Measurements from ENCODE around the gene VOPP1.

Gene VOPP1

GRCh38 chr7:55497521-55497920, 74.8 kb downstream of the VOPP1 start:
- in situ Hi-C loops (cut with MboI; ENCODE audit: low pct_unique_long_range_greater_than_20kb, low sequenced_read_pairs, unreplicated experiment) = no loop called here
- no peak for DNase-seq (ENCODE audit: low spot score)

GRCh38 chr7:55496906-55497305, 75.4 kb downstream of the VOPP1 start:
- in situ Hi-C loops (cut with MboI; ENCODE audit: low pct_unique_long_range_greater_than_20kb, low sequenced_read_pairs, unreplicated experiment) = no loop called here
- TF ChIP-seq CTCF (IDR thresholded peaks at IDR 0.05; ENCODE audit: extremely low read depth, insufficient read depth, missing control alignments) = no peak
- no peak for DNase-seq (ENCODE audit: low spot score)

More at GRCh38 chr7:55497521-55497920, 74.8 kb downstream of the VOPP1 start:
- no peak for TF ChIP-seq CTCF (IDR thresholded peaks at IDR 0.05; ENCODE audit: extremely low read depth, insufficient read depth, missing control alignments)

GRCh38 chr7:55494951-55495350, 77.4 kb downstream of the VOPP1 start:
- in situ Hi-C loops (cut with MboI; ENCODE audit: low pct_unique_long_range_greater_than_20kb, low sequenced_read_pairs, unreplicated experiment) = no loop called here
- DNase-seq (ENCODE audit: low spot score) = no peak
- TF ChIP-seq CTCF (IDR thresholded peaks at IDR 0.05; ENCODE audit: extremely low read depth, insufficient read depth, missing control alignments) = no peak

GRCh38 chr7:55493408-55493807, 78.9 kb downstream of the VOPP1 start:
- DNase-seq (ENCODE audit: low spot score) = no peak
- no peak for TF ChIP-seq CTCF (IDR thresholded peaks at IDR 0.05; ENCODE audit: extremely low read depth, insufficient read depth, missing control alignments)
- in situ Hi-C loops (cut with MboI; ENCODE audit: low pct_unique_long_range_greater_than_20kb, low sequenced_read_pairs, unreplicated experiment) = no loop called here

GRCh38 chr7:55491346-55491745, 81.0 kb downstream of the VOPP1 start:
- in situ Hi-C loops (cut with MboI; ENCODE audit: low pct_unique_long_range_greater_than_20kb, low sequenced_read_pairs, unreplicated experiment) = no loop called here

GRCh38 chr7:55490099-55490498, 82.2 kb downstream of the VOPP1 start:
- TF ChIP-seq CTCF (IDR thresholded peaks at IDR 0.05; ENCODE audit: extremely low read depth, insufficient read depth, missing control alignments) = no peak
- in situ Hi-C loops (cut with MboI; ENCODE audit: low pct_unique_long_range_greater_than_20kb, low sequenced_read_pairs, unreplicated experiment) = no loop called here
- no peak for DNase-seq (ENCODE audit: low spot score)

More at GRCh38 chr7:55491346-55491745, 81.0 kb downstream of the VOPP1 start:
- no peak for DNase-seq (ENCODE audit: low spot score)
- TF ChIP-seq CTCF (IDR thresholded peaks at IDR 0.05; ENCODE audit: extremely low read depth, insufficient read depth, missing control alignments) = no peak

- no peak for TF ChIP-seq CTCF (IDR thresholded peaks at IDR 0.05; ENCODE audit: extremely low read depth, insufficient read depth, missing control alignments)
- in situ Hi-C loops (cut with MboI; ENCODE audit: low pct_unique_long_range_greater_than_20kb, low sequenced_read_pairs, unreplicated experiment) = no loop called here
- DNase-seq (ENCODE audit: low spot score) = no peak
Observed at GRCh38 chr7:55489552-55489951, 82.8 kb downstream of the VOPP1 start.
